GM12878 (cell line): ENCODE data around the gene CDHR5. TPM values are rescaled to one million over a fixed set of nuclear protein-coding genes. Genes with fewer than 3 reads are reported as not detected.

Experiments
- BHLHE40 ChIP-seq, 2 experiments: fragments of 450-650 bp in 1 of 2; IDR thresholded peaks; 2 replicates each; pipeline ENCODE4 v1.6.1; 2011 to 2017; ENCODE audit warnings: low read depth in 2 of 2, borderline replicate concordance in 1 of 2, improper control_type of control experiment in 1 of 2, low read length in 1 of 2, mild to moderate bottlenecking in 1 of 2
- HCFC1 ChIP-seq: fragments of 150-350 bp; IDR thresholded peaks from 2 replicates; pipeline ENCODE4 v1.6.1; 2014; ENCODE audit warnings: low read length
- NFIC ChIP-seq: IDR thresholded peaks from 2 replicates; pipeline ENCODE4 v1.6.1; 2012; ENCODE audit warnings: low read depth, mild to moderate bottlenecking, inconsistent platforms, low read length, moderate library complexity
- NR2C2 ChIP-seq: IDR thresholded peaks from 2 replicates; pipeline ENCODE4 v1.6.1; 2011; ENCODE audit warnings: borderline replicate concordance, low read depth; ENCODE audit not compliant: control insufficient read depth, insufficient read length
- PML ChIP-seq: IDR thresholded peaks from 2 replicates; pipeline ENCODE4 v1.6.1; 2012; ENCODE audit warnings: low read length, inconsistent platforms
- SMARCA5 ChIP-seq: fragments of 450-650 bp; IDR thresholded peaks from 2 replicates; pipeline ENCODE4 v1.6.1; 2017; ENCODE audit warnings: mild to moderate bottlenecking
- SP1 ChIP-seq: IDR thresholded peaks from one replicate; pipeline ENCODE4 v1.6.1; 2011; ENCODE audit warnings: low read depth, low read length
- TARDBP ChIP-seq: IDR thresholded peaks from 2 replicates; pipeline ENCODE4 v1.6.1; 2016; ENCODE audit warnings: borderline replicate concordance
- polyA plus RNA-seq, 11 experiments: library from polyadenylated mRNA; depleted of rRNA in 4 of 11; unstranded in 6 of 11; stranded (reverse) in 5 of 11; fragments of >200 nt; fragmentation: Nextera tagmentation in 4 of 11; fragmentation: Illumina TruSeq in 1 of 11; extraction: Ambion mirVana in 4 of 11; extraction: Trizol in 1 of 11; gene quantifications; 1 replicate in 1 of 11; 2 replicates in 10 of 11; pipeline versions ENCODE4 v1.2.1 to v1.2.3, GENCODE V29; 2011 to 2016; ENCODE audit warnings: inconsistent platforms in 2 of 11, missing spikeins in 2 of 11, low read depth in 1 of 11
- total RNA-seq, 4 experiments: library from RNA; depleted of rRNA in 3 of 4; stranded (reverse); fragments of >200 nt in 3 of 4; fragmentation: Illumina TruSeq in 1 of 4; extraction: Trizol in 1 of 4; gene quantifications; 2 replicates each; pipeline versions ENCODE4 v1.2.1 to v1.2.3, GENCODE V29; 2013 to 2021
- TF ChIP-seq, protein P1 (sequence below): fragments of 450-650 bp; formaldehyde crosslinking; IDR thresholded peaks from 2 replicates; pipeline ENCODE4 v1.4.0; 2020; ENCODE audit warnings: mild to moderate bottlenecking, moderate library complexity
- TF ChIP-seq, protein P2 (sequence below): fragments of 450-650 bp; IDR thresholded peaks from 2 replicates; pipeline ENCODE4 v1.6.1; 2017; ENCODE audit warnings: mild to moderate bottlenecking, moderate library complexity
- TF ChIP-seq, protein P3 (sequence below): IDR thresholded peaks from 2 replicates; pipeline ENCODE4 v1.6.1; 2012; ENCODE audit warnings: low read length, inconsistent platforms
- TF ChIP-seq, protein P4 (sequence below): fragments of 450-650 bp; formaldehyde crosslinking; IDR thresholded peaks from 2 replicates; pipeline ENCODE4 v1.5.0; 2022; ENCODE audit warnings: mild to moderate bottlenecking, missing genetic modification characterization
- TF ChIP-seq, protein P5 (sequence below): IDR thresholded peaks from 2 replicates; pipeline ENCODE4 v1.6.1; 2012; ENCODE audit warnings: low read depth, low read length, improper control_type of control experiment

CDHR5 gene
- total and polyA plus RNA-seq, 10 of the 15 experiments (the other 5 are each of a cell fraction or from before 2014, with no cell fraction given), result 0.06 TPM; not detected in 9

DNA sequence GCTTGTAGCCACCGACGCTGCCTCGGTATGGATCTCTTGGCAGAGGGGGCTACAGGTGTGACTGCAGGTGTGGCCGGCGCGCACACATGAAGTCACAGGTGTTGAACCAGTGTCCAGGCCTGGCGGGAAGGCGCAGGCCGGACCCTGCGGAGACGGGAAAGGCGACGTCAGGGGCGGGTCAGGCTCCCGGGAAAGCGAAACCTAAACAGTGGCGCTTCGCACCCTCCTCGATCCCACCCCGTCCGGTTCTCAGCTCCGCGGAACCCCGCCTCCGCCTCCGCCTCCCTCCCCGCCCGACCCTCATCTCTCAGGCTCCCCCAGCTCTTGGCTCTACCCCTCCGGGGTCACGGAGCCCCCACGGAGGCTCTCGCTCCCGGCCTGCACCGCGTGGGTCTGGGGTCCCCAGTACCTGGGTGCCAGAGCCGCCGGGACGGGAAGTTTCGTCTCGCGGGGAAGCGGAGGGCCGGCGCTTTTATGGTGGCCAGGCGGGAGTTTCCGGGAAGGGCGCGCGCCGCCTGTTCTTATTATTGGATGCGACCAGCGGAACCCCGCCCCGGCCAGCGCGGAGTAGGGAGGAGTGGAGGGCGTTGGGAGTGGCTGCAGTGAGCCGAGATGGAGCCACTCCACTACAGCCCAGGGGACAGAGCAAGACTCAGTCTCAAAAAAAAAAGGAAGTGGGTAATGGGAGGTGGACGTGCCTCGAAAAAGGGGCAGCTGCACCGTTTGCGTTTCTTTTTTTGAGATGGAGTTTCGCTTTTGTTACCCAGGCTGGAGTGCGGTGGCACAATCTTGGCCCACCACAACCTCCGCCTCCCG, 9.0 kb downstream of the CDHR5 start, which contains the start of gene IRF7 (continued):
- TF ChIP-seq, protein P1, sequence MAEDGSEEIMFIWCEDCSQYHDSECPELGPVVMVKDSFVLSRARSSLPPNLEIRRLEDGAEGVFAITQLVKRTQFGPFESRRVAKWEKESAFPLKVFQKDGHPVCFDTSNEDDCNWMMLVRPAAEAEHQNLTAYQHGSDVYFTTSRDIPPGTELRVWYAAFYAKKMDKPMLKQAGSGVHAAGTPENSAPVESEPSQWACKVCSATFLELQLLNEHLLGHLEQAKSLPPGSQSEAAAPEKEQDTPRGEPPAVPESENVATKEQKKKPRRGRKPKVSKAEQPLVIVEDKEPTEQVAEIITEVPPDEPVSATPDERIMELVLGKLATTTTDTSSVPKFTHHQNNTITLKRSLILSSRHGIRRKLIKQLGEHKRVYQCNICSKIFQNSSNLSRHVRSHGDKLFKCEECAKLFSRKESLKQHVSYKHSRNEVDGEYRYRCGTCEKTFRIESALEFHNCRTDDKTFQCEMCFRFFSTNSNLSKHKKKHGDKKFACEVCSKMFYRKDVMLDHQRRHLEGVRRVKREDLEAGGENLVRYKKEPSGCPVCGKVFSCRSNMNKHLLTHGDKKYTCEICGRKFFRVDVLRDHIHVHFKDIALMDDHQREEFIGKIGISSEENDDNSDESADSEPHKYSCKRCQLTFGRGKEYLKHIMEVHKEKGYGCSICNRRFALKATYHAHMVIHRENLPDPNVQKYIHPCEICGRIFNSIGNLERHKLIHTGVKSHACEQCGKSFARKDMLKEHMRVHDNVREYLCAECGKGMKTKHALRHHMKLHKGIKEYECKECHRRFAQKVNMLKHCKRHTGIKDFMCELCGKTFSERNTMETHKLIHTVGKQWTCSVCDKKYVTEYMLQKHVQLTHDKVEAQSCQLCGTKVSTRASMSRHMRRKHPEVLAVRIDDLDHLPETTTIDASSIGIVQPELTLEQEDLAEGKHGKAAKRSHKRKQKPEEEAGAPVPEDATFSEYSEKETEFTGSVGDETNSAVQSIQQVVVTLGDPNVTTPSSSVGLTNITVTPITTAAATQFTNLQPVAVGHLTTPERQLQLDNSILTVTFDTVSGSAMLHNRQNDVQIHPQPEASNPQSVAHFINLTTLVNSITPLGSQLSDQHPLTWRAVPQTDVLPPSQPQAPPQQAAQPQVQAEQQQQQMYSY (CRISPR knock-in tag), result no peak
- TF ChIP-seq SMARCA5 (0 out of 2 replicates have a peak, but pooled peaks have one; percentile 57), BHLHE40 (IDR thresholded peaks at IDR 0.05; ENCODE audit: borderline replicate concordance in 1 of 2, low read depth in 2 of 2, low read length in 1 of 2) (peak; percentile 34 to 59; a peak in 1 of 4 replicates), SP1 (no peak), PML (peak; percentile 89; the same call in 1 of the 2 replicates), TARDBP (no peak; the same call in 1 of the 2 replicates), HCFC1 (peak; percentile 18; the same call in 1 of the 2 replicates), NR2C2 (no peak), NFIC (no peak)
- TF ChIP-seq, protein P2, sequence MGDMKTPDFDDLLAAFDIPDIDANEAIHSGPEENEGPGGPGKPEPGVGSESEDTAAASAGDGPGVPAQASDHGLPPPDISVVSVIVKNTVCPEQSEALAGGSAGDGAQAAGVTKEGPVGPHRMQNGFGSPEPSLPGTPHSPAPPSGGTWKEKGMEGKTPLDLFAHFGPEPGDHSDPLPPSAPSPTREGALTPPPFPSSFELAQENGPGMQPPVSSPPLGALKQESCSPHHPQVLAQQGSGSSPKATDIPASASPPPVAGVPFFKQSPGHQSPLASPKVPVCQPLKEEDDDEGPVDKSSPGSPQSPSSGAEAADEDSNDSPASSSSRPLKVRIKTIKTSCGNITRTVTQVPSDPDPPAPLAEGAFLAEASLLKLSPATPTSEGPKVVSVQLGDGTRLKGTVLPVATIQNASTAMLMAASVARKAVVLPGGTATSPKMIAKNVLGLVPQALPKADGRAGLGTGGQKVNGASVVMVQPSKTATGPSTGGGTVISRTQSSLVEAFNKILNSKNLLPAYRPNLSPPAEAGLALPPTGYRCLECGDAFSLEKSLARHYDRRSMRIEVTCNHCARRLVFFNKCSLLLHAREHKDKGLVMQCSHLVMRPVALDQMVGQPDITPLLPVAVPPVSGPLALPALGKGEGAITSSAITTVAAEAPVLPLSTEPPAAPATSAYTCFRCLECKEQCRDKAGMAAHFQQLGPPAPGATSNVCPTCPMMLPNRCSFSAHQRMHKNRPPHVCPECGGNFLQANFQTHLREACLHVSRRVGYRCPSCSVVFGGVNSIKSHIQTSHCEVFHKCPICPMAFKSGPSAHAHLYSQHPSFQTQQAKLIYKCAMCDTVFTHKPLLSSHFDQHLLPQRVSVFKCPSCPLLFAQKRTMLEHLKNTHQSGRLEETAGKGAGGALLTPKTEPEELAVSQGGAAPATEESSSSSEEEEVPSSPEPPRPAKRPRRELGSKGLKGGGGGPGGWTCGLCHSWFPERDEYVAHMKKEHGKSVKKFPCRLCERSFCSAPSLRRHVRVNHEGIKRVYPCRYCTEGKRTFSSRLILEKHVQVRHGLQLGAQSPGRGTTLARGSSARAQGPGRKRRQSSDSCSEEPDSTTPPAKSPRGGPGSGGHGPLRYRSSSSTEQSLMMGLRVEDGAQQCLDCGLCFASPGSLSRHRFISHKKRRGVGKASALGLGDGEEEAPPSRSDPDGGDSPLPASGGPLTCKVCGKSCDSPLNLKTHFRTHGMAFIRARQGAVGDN, result peak; percentile 40; the same call in 1 of the 2 replicates
- TF ChIP-seq, protein P3, sequence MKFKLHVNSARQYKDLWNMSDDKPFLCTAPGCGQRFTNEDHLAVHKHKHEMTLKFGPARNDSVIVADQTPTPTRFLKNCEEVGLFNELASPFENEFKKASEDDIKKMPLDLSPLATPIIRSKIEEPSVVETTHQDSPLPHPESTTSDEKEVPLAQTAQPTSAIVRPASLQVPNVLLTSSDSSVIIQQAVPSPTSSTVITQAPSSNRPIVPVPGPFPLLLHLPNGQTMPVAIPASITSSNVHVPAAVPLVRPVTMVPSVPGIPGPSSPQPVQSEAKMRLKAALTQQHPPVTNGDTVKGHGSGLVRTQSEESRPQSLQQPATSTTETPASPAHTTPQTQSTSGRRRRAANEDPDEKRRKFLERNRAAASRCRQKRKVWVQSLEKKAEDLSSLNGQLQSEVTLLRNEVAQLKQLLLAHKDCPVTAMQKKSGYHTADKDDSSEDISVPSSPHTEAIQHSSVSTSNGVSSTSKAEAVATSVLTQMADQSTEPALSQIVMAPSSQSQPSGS, result no peak; the same call in 1 of the 2 replicates
- TF ChIP-seq, protein P4, sequence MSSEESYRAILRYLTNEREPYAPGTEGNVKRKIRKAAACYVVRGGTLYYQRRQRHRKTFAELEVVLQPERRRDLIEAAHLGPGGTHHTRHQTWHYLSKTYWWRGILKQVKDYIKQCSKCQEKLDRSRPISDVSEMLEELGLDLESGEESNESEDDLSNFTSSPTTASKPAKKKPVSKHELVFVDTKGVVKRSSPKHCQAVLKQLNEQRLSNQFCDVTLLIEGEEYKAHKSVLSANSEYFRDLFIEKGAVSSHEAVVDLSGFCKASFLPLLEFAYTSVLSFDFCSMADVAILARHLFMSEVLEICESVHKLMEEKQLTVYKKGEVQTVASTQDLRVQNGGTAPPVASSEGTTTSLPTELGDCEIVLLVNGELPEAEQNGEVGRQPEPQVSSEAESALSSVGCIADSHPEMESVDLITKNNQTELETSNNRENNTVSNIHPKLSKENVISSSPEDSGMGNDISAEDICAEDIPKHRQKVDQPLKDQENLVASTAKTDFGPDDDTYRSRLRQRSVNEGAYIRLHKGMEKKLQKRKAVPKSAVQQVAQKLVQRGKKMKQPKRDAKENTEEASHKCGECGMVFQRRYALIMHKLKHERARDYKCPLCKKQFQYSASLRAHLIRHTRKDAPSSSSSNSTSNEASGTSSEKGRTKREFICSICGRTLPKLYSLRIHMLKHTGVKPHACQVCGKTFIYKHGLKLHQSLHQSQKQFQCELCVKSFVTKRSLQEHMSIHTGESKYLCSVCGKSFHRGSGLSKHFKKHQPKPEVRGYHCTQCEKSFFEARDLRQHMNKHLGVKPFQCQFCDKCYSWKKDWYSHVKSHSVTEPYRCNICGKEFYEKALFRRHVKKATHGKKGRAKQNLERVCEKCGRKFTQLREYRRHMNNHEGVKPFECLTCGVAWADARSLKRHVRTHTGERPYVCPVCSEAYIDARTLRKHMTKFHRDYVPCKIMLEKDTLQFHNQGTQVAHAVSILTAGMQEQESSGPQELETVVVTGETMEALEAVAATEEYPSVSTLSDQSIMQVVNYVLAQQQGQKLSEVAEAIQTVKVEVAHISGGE (CRISPR knock-in tag), result peak; percentile 12; the same call in 1 of the 2 replicates
- TF ChIP-seq, protein P5, sequence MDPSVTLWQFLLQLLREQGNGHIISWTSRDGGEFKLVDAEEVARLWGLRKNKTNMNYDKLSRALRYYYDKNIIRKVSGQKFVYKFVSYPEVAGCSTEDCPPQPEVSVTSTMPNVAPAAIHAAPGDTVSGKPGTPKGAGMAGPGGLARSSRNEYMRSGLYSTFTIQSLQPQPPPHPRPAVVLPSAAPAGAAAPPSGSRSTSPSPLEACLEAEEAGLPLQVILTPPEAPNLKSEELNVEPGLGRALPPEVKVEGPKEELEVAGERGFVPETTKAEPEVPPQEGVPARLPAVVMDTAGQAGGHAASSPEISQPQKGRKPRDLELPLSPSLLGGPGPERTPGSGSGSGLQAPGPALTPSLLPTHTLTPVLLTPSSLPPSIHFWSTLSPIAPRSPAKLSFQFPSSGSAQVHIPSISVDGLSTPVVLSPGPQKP, result no peak; the same call in 1 of the 2 replicates
